ENCODE data around the gene BRD7. TPM values are rescaled to one million over a fixed set of nuclear protein-coding genes. Genes with fewer than 3 reads are reported as not detected.

BRD7 gene
- total RNA-seq, 2 experiments from 2014 or later: 76.2 to 93.4 TPM

DNA sequence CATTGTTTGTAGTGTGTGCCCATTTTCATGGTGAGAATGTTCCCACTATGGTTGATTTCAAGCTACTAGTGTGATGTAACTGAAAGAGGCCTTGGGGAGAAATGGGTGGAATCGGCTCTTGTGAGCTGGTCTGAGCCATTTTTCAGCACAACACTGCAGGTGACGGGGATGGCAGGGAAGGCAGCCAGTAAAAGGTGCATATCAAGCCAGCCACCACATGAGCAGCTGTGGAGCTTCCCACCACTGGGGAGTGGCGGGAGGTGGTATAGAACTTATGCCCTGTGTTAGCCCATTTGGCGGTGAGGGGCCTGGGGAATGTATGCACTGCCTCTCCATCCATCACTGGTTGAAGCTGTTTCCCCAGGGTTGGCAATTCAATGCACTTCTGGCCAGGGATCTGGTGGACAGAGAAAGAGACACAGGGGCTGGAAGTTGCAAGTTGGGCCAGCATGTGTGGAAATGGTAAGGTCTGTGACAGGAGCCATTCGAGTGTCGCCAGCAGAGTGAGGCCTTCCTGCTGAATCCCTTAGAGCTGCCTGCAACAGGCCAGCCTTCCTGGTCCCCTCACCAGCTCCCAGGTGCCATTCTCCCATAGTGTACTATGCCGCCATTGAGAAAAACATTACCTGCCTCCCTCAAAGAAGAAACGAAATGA lies 31.7 kb upstream of the BRD7 start:
- no peak overlapping the region for H3K4me3 Mint-ChIP-seq
- CTCF ChIA-PET: interaction anchor here (1.1 kb wide), 1 partner anchor 109 kb away, joined by 3 read pairs; no protein-coding TSS in a partner anchor
- no peaks in the 10 kb centered on the region for H3K9me3 Mint-ChIP-seq
- POLR2A ChIA-PET: no interaction called here
- TF ChIP-seq, protein P1, sequence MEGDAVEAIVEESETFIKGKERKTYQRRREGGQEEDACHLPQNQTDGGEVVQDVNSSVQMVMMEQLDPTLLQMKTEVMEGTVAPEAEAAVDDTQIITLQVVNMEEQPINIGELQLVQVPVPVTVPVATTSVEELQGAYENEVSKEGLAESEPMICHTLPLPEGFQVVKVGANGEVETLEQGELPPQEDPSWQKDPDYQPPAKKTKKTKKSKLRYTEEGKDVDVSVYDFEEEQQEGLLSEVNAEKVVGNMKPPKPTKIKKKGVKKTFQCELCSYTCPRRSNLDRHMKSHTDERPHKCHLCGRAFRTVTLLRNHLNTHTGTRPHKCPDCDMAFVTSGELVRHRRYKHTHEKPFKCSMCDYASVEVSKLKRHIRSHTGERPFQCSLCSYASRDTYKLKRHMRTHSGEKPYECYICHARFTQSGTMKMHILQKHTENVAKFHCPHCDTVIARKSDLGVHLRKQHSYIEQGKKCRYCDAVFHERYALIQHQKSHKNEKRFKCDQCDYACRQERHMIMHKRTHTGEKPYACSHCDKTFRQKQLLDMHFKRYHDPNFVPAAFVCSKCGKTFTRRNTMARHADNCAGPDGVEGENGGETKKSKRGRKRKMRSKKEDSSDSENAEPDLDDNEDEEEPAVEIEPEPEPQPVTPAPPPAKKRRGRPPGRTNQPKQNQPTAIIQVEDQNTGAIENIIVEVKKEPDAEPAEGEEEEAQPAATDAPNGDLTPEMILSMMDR (IDR thresholded peaks at IDR 0.05): no peak
- H3K27me3 Mint-ChIP-seq: no peaks in the 10 kb centered on the region
- peaks cover 9% of the 10 kb centered on the region for H3K4me1 Mint-ChIP-seq (ENCODE audit: low read depth)
- no peaks in the 10 kb centered on the region for H3K36me3 Mint-ChIP-seq (ENCODE audit: low read depth)
- DNase-seq (no peak), ATAC-seq (no peak)
- intact Hi-C loops (cut with micrococcal nuclease): no loop called here
- no peak overlapping the region for H3K27ac Mint-ChIP-seq

GRCh38 chr16:50399411-50399810 lies 30.6 kb upstream of the BRD7 start:
- H3K36me3 Mint-ChIP-seq (ENCODE audit: low read depth): no peaks in the 10 kb centered on the region
- H3K9me3 Mint-ChIP-seq: no peaks in the 10 kb centered on the region
- ChIA-PET CTCF (no interaction called here), POLR2A (no interaction called here)
- TF ChIP-seq, protein P1 (IDR thresholded peaks at IDR 0.05): no peak
- no peak overlapping the region for H3K4me3 Mint-ChIP-seq
- intact Hi-C loops (cut with micrococcal nuclease): no loop called here
- DNase-seq: no peak
- no peak for ATAC-seq
- H3K4me1 Mint-ChIP-seq (ENCODE audit: low read depth): peaks cover 9% of the 10 kb centered on the region
- no peaks in the 10 kb centered on the region for H3K27me3 Mint-ChIP-seq
- H3K27ac Mint-ChIP-seq: no peak overlapping the region

DNA sequence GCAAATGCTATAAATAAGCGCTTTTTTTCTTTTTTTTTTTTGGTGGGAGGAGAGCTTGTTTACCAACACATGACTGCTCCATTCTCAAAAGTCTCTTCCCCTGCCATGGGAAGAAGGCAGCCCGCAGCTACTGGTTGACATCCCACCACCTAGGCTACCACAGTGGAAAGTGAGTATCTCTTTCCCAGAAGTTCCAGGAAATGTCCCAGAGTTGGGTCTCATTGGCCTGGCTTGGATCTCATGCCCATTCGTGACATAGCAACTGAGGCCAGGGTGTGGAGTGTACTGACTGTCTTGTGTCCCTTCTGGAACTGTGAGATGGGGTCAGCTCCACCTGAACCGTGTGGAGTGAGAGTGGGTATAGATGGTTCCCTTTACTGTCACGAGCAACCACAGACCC lies 29.5 kb upstream of the BRD7 start:
- no peaks in the 10 kb centered on the region for H3K36me3 Mint-ChIP-seq (ENCODE audit: low read depth)

GRCh38 chr16:50396761-50397535 lies 28.2 kb upstream of the BRD7 start:
- no peaks in the 10 kb centered on the region for H3K9me3 Mint-ChIP-seq
- no peak overlapping the region for H3K27ac Mint-ChIP-seq
- peaks cover 9% of the 10 kb centered on the region for H3K4me1 Mint-ChIP-seq (ENCODE audit: low read depth)
- no peaks in the 10 kb centered on the region for H3K36me3 Mint-ChIP-seq (ENCODE audit: low read depth)
- POLR2A ChIA-PET: no interaction called here
- intact Hi-C loops (cut with micrococcal nuclease): no loop called here
- ATAC-seq: peak; percentile 42
- no peaks in the 10 kb centered on the region for H3K27me3 Mint-ChIP-seq
- H3K4me3 Mint-ChIP-seq: no peak overlapping the region
- DNase-seq: peak; percentile 17
- CTCF ChIA-PET: interaction anchor here (1.9 kb wide), 1 partner anchor 71 kb away, joined by 10 read pairs; no protein-coding TSS in a partner anchor
- TF ChIP-seq, protein P1 (IDR thresholded peaks at IDR 0.05): no peak

More for the DNA sequence above, 29.5 kb upstream of the BRD7 start:
- Mint-ChIP-seq H3K27ac (no peak overlapping the region), H3K9me3 (no peaks in the 10 kb centered on the region), H3K4me1 (ENCODE audit: low read depth) (peaks cover 9% of the 10 kb centered on the region), H3K27me3 (no peaks in the 10 kb centered on the region), H3K4me3 (no peak overlapping the region)
- ChIA-PET CTCF (interaction anchor here (1.9 kb wide), 1 partner anchor 72 kb away, joined by 10 read pairs; no protein-coding TSS in a partner anchor), POLR2A (no interaction called here)
- intact Hi-C loops (cut with micrococcal nuclease): no loop called here
- TF ChIP-seq, protein P1 (IDR thresholded peaks at IDR 0.05): no peak
- DNase-seq (no peak), ATAC-seq (no peak)
